Measurements from ENCODE around the gene UQCC3. TPM values are rescaled to one million over a fixed set of nuclear protein-coding genes. Genes with fewer than 3 reads are reported as not detected.

The UQCC3 gene
- total and polyA plus RNA-seq, 9 of the 15 experiments (the other 6 are each of a cell fraction or from before 2014, with no cell fraction given): 3.3 to 44.3 (median 8.0) TPM

GRCh38 chr11:62665075-62665598 is 6.3 kb upstream of the UQCC3 start, which contains the start of the genes C11orf98 and CSKMT (continued):
- TF ChIP-seq ZFP1 (CRISPR knock-in tag; IDR thresholded peaks at IDR 0.05): peak; percentile 68; the same call in 1 of the 2 replicates
- TF ChIP-seq ZBTB11 (CRISPR knock-in tag; IDR thresholded peaks at IDR 0.05): peak in 1 of 3 experiments; percentile 96; a peak in 3 of 6 replicates
- TF ChIP-seq, protein P1, sequence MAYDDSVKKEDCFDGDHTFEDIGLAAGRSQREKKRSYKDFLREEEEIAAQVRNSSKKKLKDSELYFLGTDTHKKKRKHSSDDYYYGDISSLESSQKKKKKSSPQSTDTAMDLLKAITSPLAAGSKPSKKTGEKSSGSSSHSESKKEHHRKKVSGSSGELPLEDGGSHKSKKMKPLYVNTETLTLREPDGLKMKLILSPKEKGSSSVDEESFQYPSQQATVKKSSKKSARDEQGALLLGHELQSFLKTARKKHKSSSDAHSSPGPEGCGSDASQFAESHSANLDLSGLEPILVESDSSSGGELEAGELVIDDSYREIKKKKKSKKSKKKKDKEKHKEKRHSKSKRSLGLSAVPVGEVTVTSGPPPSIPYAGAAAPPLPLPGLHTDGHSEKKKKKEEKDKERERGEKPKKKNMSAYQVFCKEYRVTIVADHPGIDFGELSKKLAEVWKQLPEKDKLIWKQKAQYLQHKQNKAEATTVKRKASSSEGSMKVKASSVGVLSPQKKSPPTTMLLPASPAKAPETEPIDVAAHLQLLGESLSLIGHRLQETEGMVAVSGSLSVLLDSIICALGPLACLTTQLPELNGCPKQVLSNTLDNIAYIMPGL (CRISPR knock-in tag; IDR thresholded peaks at IDR 0.05): peak; percentile 24; the same call in 1 of the 2 replicates
- TF ChIP-seq ZBTB17 (CRISPR knock-in tag; IDR thresholded peaks at IDR 0.05): peak; percentile 85
